Body of pancreas (tissue), 4 donors: ENCODE data around the gene RDH8. TPM values are rescaled to one million over a fixed set of nuclear protein-coding genes. Genes with fewer than 3 reads are reported as not detected.

Experiments
- ATAC-seq: fragments of 150-250 bp; one replicate; pipeline ENCODE4 v1.9.1; 2016
- DNase-seq, 4 donors: peaks; one replicate each; pipeline ENCODE4 v3.0.0-alpha.2; 2019
- H3K27ac ChIP-seq, 4 donors: fragments of 200-600 bp; sonication (generic); 1 replicate in 3 of 4; 2 replicates in 1 of 4; pipeline versions ENCODE4 v1.5.1 to v1.6.1; 2016 to 2019; ENCODE audit warnings: mild to moderate bottlenecking in 1 of 4, mixed read lengths in 1 of 4, moderate library complexity in 1 of 4
- H3K27me3 ChIP-seq, 2 donors: fragments of 200-600 bp; sonication (generic); one replicate each; pipeline ENCODE4 v1.6.0; 2016; ENCODE audit warnings: mild to moderate bottlenecking in 1 of 2
- H3K36me3 ChIP-seq, 2 donors: fragments of 200-600 bp; sonication (generic); replicated peaks in 1 of 2; 2 replicates each; pipeline ENCODE4 v1.5.1; 2016; ENCODE audit warnings: low read depth in 2 of 2; ENCODE audit not compliant: insufficient read depth in 1 of 2
- H3K4me1 ChIP-seq: fragments of 200-600 bp; sonication (generic); one replicate; pipeline ENCODE4 v1.6.0; 2016
- H3K4me3 ChIP-seq, 2 donors: fragments of 200-600 bp; sonication (generic); 1 replicate in 1 of 2; 2 replicates in 1 of 2; pipeline ENCODE4 v1.5.1; 2016 to 2019
- H3K9me3 ChIP-seq, 3 donors: fragments of 200-600 bp; sonication (generic); 1 replicate in 2 of 3; 2 replicates in 1 of 3; pipeline ENCODE4 v1.5.1; 2016
- POLR2A ChIP-seq, 3 donors: fragments of 450-650 bp; IDR thresholded peaks; one replicate each; pipeline ENCODE4 v1.6.1; 2016; ENCODE audit warnings: antibody characterized with exemption in 3 of 3, mild to moderate bottlenecking in 2 of 3
- WGBS, 2 donors: methylation state at CpG; one replicate each; pipeline ENCODE4 v1.1.5; 2017; 5-methylcytosine and 5-hydroxymethylcytosine counted together
- intact Hi-C: fragments of 100-400 bp; cut with DNase I; formaldehyde crosslinking; loops from one replicate; pipeline ENCODE4 v1.15.1; 2023
- total RNA-seq, 2 donors: library from RNA; depleted of rRNA; stranded (reverse); fragments of >200 nt; gene quantifications; one replicate each; pipeline ENCODE4 v1.1.0, GENCODE V29; 2016
- TF ChIP-seq, protein P1 (sequence below), 7 experiments: fragments of 450-650 bp in 4 of 7; fragments of 200-600 bp in 3 of 7; sonication (generic) in 3 of 7; IDR thresholded peaks; one replicate each; pipeline ENCODE4 v1.5.1; 2016 to 2019; ENCODE audit warnings: antibody characterized with exemption in 7 of 7

The RDH8 gene
- total RNA-seq, 2 donors from 2014 or later = not detected

DNA sequence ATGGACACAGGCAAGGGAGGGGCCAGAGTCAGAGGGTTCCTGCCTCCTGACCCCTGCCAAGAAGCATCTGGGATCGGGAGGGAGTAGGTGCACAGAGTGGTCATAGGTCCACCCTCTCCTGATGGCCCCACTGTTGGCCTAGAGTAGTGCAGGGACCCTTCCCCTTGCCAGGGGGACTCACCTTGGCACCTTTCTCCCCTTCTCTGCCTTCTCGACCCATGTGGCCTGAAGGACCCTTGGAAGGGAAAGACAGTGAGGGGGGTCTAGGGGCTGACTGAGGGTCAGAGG lies 43.7 kb upstream of the RDH8 start:
- ATAC-seq = no peak

DNA sequence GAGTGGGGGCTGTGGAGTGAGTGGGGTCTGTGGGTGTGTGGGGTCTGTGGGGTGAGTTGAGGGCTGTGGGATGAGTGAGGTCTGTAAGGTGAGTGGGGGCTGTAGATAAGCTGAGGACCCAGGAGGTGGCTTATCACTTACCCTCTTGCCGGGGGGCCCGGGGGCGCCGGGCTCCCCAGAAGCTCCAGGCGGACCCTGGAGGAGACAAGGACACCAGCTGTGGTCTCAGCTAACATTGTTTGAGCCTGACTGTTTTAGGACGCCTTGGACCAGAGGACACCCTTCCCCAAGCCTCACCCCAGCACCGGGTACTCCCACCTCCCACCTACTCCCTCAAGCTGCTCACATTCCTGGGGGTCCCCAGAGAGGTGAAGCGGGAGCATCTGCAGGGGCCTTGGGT lies 42.8 kb upstream of the RDH8 start:
- H3K36me3 ChIP-seq = no peaks in the 10 kb centered on the region
- intact Hi-C loops = no loop called here
- no peak for DNase-seq
- no peak overlapping the region for H3K4me3 ChIP-seq
- WGBS, 2 donors = 66 to 69% methylated on average over 8 of the region's 8 CpGs
- TF ChIP-seq POLR2A (IDR thresholded peaks at IDR 0.05) = no peak
- TF ChIP-seq, protein P1, sequence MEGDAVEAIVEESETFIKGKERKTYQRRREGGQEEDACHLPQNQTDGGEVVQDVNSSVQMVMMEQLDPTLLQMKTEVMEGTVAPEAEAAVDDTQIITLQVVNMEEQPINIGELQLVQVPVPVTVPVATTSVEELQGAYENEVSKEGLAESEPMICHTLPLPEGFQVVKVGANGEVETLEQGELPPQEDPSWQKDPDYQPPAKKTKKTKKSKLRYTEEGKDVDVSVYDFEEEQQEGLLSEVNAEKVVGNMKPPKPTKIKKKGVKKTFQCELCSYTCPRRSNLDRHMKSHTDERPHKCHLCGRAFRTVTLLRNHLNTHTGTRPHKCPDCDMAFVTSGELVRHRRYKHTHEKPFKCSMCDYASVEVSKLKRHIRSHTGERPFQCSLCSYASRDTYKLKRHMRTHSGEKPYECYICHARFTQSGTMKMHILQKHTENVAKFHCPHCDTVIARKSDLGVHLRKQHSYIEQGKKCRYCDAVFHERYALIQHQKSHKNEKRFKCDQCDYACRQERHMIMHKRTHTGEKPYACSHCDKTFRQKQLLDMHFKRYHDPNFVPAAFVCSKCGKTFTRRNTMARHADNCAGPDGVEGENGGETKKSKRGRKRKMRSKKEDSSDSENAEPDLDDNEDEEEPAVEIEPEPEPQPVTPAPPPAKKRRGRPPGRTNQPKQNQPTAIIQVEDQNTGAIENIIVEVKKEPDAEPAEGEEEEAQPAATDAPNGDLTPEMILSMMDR (IDR thresholded peaks at IDR 0.05) = no peak
- H3K4me1 ChIP-seq = no peaks in the 10 kb centered on the region
- H3K27ac ChIP-seq = no peak overlapping the region
- H3K9me3 ChIP-seq = no peaks in the 10 kb centered on the region
- no peak for ATAC-seq
- H3K27me3 ChIP-seq = no peaks in the 10 kb centered on the region

More for the DNA sequence above, 43.7 kb upstream of the RDH8 start:
- Histone ChIP-seq H3K27ac (no peak overlapping the region), H3K4me3 (no peak overlapping the region), H3K36me3 (no peaks in the 10 kb centered on the region), H3K9me3 (no peaks in the 10 kb centered on the region), H3K4me1 (no peaks in the 10 kb centered on the region), H3K27me3 (no peaks in the 10 kb centered on the region)
- WGBS, 2 donors = 52 to 83% methylated on average over 2 of the region's 2 CpGs
- no peak for DNase-seq
- intact Hi-C loops = no loop called here
- TF ChIP-seq, protein P1 (IDR thresholded peaks at IDR 0.05) = no peak
- TF ChIP-seq POLR2A (IDR thresholded peaks at IDR 0.05) = no peak

- WGBS, 2 donors = 58 to 71% methylated on average over 15 of the region's 15 CpGs
- Histone ChIP-seq H3K4me1 (no peaks in the 10 kb centered on the region), H3K9me3 (no peaks in the 10 kb centered on the region), H3K36me3 (no peaks in the 10 kb centered on the region), H3K27ac (no peak overlapping the region), H3K27me3 (no peaks in the 10 kb centered on the region), H3K4me3 (no peak overlapping the region)
- DNase-seq = no peak
- TF ChIP-seq, protein P1 (IDR thresholded peaks at IDR 0.05) = no peak
- no peak for TF ChIP-seq POLR2A (IDR thresholded peaks at IDR 0.05)
- ATAC-seq = no peak
- intact Hi-C loops = no loop called here
Measured at GRCh38 chr19:9971166-9971897, 42.0 kb upstream of the RDH8 start.

DNA sequence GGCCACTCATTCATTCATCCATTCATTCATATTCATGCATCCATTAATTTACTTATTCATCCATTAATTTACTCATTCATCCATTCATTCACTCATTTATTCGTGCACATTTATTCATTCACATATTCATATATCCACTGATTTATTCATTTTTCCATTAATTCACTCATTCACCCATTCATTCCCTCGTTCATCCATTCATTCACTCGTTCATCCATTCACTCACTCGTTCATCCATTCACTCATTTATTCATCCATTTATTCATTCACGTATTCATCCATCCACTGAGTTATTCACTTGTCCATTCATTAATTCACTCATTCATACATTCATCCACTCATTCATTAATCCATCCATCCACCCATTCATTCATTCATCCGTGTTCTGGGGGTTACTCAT lies 41.2 kb upstream of the RDH8 start:
- Histone ChIP-seq H3K27me3 (no peaks in the 10 kb centered on the region), H3K36me3 (no peaks in the 10 kb centered on the region), H3K4me3 (no peak overlapping the region), H3K27ac (no peak overlapping the region), H3K9me3 (no peaks in the 10 kb centered on the region), H3K4me1 (no peaks in the 10 kb centered on the region)
- DNase-seq = no peak
- no peak for ATAC-seq
- intact Hi-C loops = no loop called here
- 69 to 85% methylated on average over 6 of the region's 6 CpGs for WGBS, 2 donors
- TF ChIP-seq POLR2A (IDR thresholded peaks at IDR 0.05) = no peak
- TF ChIP-seq, protein P1 (IDR thresholded peaks at IDR 0.05) = no peak
